DMS153 treated with DMSO at 0.1 percent for 48 hours (cell line): Measurements from ENCODE around the gene NHS.

Experiments used
- DNase-seq: peaks from one replicate; lab custom pipeline; 2025; ENCODE audit not compliant: unreplicated experiment; lab: John Stamatoyannopoulos, UW

Gene NHS

GRCh38 chrX:17656556-17656955 lies 281.6 kb downstream of the NHS start:
- DNase-seq, result no peak

- DNase-seq, result no peak
Measured at GRCh38 chrX:17662391-17662790, 287.4 kb downstream of the NHS start.

DNA sequence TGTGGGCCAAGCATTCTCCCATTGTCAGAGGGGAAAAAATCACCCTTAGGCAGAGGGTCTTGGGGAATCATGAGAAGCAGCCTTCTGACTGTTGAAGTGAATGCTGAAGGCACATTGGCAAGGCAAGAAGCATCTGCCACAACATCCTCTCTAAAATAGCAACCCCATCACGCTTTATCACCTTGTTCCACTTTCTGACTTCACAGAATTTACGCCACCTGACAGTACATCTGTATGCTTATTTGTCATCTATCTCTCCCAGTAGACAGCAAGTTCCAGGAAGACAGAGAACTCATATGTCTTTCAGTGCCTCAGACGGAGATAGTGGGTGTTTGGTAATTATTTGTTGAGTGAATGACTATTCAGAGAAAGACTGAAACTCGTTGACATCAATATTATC lies 293.9 kb downstream of the NHS start:
- DNase-seq, result no peak

- DNase-seq, result no peak
Measured at GRCh38 chrX:17669458-17669857, 294.5 kb downstream of the NHS start.

DNA sequence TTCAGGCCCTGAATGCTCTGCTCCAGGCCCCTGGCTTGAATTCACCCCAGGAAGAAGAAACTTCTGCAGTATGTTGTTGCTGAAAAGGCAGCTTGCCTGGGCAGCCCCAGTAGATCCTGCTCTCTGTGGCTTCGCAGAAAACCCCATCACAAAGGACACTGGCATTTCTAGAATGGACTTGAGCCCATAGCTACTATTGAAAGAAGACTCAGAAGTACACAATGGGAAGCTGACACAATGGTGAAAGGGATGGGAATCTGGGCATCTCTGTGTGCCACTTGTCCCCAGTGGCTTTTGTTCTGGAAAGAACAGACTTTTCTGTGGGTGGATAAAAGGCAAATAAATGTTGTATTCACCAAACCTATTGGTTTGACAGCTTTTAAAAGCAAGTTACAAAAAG lies 294.9 kb downstream of the NHS start:
- DNase-seq, result no peak

- DNase-seq, result no peak
Measured at GRCh38 chrX:17670874-17671273, 295.9 kb downstream of the NHS start.

DNA sequence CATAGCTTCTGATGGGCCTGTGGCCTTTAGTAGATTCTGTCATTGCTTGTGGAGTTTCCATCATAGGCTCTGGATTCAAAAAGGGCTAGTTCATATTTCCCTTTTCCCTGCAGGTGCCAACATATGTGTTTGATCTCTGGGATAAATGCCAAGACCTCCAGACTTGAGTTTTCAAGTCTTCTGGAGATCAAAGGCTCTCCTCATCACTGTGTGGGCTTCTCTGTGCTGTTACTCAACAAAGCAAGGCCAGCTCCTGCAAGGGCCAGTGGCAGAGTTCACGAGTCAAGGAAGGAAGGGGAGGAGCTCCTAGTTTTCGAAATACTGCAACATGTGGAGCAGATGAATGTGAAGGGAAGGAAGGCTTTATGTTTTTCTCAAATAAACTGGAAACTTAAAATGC lies 299.6 kb downstream of the NHS start:
- no peak for DNase-seq

DNA sequence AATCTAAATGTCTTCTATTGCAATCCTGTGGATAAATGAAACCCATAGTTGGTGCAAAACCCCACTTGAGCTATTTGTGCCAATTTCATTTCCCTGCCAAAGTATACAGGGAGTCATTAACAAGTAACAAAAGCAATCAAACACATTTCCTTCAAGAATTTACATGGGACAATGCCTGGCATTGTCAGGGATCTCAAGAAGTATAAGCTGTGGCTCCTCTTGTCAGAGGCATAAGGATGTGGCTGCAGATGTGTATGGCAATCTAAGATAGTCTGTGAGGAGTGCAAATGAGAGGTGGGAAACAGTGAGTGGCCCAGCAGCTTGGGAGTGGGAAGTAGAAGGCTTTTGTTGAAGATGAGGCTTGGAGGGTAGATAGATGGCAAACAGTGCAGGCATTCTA lies 304.3 kb downstream of the NHS start:
- no peak for DNase-seq

DNA sequence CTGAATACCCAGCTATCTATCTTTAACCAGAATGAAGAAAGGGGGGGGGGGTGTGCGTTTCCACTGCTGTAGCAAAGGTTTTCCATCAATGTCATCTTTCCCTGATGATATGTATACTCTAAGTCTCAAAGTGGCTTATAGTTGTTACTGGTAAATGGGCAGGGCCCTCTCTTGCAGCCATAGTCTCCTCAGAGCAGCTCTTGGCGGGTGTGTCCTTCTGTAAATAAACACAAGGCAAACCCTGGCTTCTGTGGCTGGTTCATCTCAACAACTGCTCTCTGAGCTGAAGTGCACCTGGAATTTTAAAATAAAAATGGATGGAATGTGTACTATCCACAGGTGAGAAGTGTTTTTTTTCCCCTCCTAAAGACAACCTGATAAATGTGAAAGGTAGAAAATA lies 304.8 kb downstream of the NHS start:
- DNase-seq, result peak; percentile 11

- no peak for DNase-seq
Measured at GRCh38 chrX:17680732-17681413, 305.9 kb downstream of the NHS start.

DNA sequence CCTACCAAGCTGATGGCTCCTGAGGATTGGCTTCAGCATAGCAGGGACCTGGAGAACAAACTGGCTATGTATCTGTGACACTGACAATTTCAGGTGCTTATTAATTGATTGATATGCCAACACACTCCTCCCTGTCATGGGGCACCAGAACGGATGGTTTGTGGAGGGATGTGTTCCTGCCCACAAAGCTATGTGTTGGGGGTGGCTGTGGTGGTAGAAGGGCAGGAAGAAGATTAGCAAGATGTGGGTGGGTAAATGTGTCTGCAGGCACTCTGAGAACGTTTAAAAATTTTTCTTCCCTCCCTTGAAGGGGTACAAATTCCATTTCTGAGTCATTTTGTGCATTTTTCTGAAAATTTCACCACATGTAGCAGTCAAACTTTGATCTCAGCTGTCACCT lies 307.3 kb downstream of the NHS start:
- no peak for DNase-seq

DNA sequence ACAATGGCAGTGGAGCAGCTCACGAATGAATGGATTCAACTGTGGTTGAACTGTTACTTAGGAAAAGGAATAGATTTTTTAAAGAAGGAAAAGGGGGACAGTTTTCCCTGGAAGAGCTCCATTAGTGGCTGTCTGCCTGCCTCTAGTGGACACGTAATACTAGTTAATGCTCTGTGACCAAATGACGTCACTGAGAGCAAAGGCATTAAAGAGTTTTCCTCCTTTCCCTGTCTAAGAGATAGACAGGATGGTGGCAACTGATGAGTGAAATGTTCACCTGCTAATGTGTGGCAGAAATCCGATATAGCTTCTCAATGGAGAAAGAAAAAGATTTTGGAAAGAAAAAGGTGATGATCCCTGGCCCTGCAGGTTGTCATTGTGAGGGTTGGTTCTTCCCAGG lies 310.0 kb downstream of the NHS start:
- DNase-seq, result no peak

GRCh38 chrX:17687648-17688047 lies 312.6 kb downstream of the NHS start:
- DNase-seq, result no peak

DNA sequence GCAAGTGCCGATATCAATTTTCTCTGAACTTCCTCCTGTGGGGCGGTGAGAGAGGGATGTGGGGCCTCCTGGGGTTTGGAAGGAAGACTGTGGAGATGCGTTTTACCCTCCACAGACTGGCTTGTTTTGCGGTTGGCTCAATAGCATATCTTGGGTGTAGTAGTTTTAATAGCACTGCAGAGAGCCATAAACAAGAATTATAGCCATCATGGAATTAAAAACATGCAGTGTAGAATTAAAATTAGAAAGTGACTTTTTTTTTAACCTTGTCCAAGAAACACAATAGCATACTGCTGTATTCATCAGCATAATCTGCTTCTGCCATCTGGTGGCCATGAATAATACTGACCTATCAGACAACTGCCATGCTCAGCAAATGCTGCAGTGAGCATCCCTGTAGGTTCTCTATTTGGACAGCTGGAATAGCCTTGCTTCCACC lies 315.0 kb downstream of the NHS start:
- DNase-seq, result peak; percentile 23

DNA sequence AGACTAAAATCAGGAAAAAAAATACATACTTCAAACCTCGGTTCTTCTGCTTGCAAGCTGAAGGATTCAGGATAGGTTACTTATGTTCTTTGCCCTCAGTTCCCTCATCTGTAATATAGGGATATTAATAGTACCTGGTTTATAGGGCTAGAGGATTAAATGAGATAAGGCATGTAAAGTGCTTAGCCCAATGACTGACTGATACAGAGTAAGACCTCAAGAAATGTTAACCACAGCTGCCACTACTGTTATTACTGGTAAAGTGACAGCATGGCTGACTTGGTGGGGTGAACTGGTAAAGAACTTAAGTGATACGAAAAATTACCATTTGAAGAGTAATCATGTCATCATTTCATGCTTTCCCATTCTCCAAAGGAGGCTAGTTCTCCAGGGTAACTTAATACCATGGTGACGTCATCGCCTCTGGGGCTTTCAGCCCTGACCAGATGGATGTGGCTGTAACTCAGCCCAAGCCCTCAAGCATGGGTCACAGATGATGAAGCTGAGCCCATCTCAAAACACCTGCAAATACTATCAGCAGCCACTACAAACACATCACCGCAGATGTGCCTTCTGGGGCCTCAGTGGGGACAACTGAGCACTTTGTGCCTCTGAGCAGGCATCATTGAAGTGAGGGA lies 317.8 kb downstream of the NHS start:
- no peak for DNase-seq

DNA sequence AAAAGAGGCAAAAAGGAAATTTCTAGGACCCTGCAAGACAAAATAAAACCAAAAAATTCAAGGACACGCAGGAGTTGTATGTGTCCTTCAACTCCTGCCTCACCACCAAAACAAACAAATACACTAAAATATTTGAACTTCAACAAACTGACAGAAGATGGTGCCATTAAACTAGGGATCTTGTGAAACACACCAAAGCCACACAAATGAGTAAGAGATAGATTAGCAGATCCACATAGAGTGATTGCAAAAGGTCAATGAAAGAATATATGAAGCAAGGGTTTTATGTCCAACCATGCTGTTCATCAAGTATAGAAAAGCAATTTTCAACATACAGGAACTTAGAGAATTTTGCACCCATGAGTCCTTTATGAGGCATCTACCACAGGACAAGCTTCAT lies 322.2 kb downstream of the NHS start:
- no peak for DNase-seq

DNA sequence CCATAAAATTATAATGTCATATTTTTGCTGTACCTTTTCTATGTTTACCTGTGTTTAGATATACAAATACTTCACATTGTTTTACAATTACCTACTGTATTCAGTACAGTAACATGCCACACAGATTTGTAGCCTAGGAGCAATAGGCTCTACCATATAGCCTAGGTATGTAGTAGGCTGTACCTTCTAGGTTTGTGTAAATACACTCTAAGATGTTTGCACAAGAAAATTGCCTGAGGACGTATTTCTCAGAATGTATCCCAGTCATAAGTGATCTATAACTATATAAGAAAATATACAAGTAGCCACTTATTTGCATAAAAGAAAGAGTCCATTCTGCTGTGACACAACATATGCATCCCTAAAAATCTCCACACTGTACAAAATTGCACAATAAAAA lies 326.0 kb downstream of the NHS start:
- no peak for DNase-seq

DNA sequence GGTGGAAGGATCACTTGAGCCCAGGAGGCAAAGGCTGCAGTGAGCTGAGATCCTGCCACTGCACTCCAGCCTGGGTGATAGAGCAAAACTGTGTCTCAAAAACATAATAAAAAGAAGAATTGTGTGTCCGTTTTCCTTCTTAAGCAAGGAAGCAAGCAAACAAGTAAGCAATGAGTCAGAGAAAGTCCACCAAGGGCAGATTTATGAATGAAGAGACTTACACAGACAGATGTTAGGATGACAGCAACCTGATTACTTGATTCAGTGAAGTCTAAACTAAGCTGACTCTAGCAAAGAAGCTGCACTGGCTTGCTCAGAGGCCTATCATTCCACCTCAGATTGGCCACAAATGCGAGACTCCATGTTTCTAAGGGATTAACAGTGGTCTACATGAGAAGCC lies 328.2 kb downstream of the NHS start:
- DNase-seq, result no peak

GRCh38 chrX:17705211-17705610 lies 330.2 kb downstream of the NHS start:
- DNase-seq, result no peak

GRCh38 chrX:17706676-17707075 lies 331.7 kb downstream of the NHS start:
- DNase-seq, result no peak

GRCh38 chrX:17707731-17708130 lies 332.7 kb downstream of the NHS start:
- no peak for DNase-seq

DNA sequence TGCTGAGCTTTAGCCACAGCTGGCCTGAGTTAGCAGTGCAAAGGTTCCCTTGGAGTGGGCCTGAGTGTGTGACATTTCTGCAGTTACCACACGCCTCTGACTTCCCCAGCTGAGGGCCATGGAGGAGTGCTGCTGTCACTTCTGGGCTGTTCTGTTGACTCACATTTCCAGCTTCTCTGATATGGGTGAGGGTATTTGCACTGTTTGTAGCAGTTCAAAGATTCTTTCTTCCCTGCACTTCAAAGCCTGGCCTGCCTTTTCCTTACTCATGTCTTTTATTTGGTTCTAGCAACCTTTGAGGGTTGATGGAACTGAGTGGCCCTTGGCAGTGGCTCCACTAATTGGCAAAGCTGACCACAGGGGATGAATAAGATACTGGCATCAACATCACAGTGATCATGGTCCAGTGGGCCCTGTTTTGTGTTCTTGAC lies 335.9 kb downstream of the NHS start:
- DNase-seq, result no peak

DNA sequence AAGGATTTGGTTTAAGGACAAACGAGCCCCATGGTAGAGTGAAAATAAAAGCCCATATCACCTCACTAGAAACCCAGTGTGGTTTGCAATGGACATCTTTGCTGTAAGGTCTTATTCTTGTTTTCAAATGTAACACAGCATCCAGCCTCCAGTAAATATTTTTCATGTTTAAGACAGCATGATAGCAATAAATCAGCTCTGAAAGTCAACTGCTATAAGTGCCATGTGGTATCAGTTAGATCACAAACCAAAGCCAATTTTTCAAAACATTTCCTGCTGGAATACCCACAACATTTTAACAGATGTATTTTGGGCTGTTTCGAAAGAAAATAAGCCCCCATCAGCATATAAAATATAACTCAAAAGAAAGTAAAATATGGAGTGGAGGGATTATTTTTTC lies 338.3 kb downstream of the NHS start:
- no peak for DNase-seq
